ENCODE measurements around the gene CCDC157.

DNA sequence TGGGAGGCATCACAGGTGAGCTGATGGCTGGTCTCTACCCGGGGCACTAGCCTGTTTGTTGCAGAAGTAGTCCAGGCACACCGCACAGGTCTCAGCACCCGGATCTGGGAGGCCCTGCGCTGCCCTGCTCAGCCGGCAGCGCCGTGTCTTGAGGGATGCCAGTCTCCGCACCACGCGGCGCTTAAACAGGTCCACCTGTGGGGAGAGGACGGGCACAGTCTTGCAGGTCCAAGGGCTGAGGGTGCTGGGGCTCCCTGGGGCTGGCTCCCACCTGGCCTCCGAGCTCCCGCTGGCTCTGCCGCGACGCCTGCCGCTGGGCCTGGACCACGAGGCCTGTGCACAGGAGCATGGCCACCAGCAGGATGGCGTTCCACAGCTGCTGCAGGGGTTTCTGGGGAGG is 23.2 kb downstream of the CCDC157 start:
- TF ChIP-seq CTCF (IDR thresholded peaks at IDR 0.05; ENCODE audit: low read length) (no peak), EZH2 (IDR thresholded peaks at IDR 0.05; ENCODE audit: borderline replicate concordance, low read length) (no peak)
